COR-L47 (cell line): ENCODE results near the gene EI24.
"Not testable (repeated sequence)": the region's sequence is repeated elsewhere in the genome, so short reads cannot be mapped to it uniquely, and the experiment has no call there.

Source experiments
- DNase-seq: peaks from one replicate; lab custom pipeline; 2025; lab: John Stamatoyannopoulos, UW

Gene EI24

DNA sequence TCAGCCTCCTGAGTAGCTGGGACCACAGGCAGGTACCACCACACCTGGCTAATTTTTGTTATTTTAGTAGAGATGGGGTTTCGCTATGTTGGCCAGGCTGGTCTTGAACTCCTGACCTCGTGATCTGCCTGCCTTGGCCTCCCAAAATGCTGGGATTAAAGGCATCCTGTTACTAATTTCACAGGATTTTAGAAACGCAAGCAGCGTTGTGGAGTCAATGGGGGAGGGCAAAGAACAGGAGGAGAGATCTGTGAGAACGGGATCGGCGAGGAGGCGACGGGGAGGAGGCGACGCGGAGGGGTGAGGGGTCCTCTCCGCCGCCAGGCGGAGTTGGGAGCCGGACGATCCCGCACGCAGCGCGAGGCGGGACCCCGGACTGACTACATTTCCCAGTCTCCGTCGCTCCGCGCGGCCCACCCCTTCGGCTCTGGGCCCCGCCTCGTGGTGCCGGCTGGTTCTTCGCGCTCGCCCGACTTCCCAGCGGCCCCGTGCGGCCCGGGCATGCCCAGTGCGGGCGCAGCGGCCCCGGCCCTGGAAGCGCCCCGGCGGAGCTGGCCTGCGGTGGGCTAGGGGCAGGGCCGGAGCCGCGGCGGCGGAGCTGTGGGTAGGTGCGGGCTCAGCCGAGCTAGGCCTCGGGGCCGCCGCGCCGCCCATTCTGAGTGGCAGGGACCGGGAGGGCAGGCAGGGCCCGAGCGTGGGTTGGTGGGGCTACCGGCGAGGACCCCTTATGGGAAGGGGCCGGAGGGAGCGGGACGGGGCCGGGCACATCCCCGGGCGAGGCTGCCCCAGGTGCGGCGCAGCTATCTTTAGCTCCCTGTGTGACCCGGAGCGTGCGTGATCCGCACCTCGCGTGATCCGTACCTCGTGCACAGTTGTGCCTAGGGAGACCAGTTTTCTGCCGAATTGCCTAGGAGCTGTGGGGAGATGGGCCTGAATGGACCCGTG, at the start of gene EI24:
Gene EI24 (plus strand): TSS at position 508 of the 945 bp plus-strand sequence. CDS start 3,051 bp downstream, outside the sequence.
- peak; percentile 94 for DNase-seq

DNA sequence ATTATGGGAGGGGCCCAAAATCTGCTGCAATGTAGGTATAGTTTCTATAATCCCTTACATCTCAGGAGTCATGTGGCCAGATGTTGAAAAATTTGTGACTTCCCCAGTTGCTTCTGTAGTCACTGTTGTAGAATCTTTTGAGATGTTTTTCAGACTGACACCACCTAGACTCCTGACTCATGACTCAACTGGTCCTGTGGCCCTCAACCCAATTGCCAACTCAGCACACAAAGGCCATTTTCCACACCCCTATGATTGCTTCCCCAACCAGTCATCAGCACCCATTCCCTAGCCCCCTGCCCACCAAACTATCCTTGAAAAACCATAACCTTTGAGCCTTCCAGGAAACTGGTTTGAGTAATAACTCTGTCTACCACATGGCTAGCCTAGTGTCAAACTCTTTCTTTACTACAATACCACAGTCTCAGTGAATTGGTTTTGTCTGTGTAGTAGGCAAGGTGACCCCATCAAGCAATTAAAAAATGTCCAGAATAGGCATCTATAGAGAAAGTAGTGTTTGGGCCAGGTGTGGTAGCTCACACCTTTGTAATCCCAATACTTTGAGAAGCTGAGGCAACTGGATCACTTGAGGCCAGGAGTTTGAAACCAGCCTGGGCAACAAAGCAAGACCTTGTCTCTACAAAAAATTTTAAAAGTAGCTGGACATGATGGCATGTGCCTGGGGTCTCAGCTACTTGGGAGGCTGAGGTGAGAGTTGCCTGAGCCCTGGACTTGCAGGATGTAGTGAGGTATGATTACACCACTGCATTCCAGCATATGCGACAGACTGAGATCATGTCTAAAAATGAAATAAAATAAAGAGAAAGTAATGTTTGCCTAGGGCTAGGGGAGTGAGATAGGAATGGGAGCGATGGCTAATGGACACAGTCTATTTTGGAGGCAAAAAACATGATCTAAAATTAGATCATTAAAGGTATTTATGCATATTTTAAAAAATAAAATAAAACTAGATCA, 49.1 kb upstream of the EI24 start:
- no peak for DNase-seq

DNA sequence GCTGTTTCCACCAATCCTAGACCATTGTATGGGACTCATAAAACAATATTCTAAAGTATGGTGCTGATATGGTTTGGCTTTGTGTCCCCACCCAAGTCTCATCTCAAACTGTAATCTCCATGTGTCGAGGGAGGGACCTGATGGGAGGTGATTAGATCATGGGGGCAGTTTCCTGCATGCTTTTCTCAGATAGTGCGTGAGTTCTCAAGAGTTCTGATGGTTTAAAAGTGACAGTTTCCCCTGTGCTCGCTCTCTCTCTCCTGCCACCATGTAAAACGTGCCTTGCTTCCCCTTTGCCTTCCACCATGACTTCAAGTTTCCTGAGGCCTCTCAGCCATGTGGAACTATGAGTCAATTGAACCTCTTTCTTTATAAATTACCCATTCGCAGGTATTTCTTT, 44.0 kb upstream of the EI24 start:
- no peak for DNase-seq

DNA sequence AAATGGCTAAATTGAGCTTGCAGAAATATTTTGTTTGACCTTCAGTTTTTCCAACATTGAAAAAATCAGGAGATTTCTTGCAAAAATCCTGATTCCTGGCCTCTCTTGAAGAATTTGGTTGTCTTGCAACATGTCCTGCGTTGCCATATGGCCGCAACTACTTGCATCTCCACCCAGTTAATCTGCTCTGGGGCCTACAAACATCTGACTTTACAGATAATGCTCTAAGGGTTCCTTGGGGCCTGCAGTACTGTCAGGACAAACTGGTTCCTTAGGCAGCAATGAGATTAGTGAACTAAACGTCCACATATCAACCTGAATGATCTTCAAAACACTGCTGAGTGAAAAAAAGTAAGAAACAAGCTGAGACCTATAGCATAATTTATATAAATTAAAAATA, 36.6 kb upstream of the EI24 start:
- DNase-seq: no peak

DNA sequence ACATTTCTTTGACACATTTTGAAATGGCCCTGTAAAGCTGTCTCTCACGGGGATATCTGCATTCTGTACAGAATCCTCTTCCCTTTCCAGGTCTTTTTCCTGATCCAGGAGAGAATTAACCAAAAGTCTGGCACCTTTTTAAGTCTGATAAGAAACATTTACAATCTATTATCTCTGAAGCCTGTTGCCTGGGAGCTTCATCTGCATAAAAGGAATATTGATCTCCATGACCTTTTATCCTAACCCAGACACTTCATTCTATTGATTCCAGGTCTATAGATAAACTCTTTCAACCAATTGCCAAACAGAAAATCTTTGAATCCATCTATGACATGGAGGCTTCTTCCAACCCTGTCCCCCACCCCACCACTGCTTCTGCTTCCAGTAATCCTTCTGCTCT, 33.7 kb upstream of the EI24 start:
- no peak for DNase-seq

DNA sequence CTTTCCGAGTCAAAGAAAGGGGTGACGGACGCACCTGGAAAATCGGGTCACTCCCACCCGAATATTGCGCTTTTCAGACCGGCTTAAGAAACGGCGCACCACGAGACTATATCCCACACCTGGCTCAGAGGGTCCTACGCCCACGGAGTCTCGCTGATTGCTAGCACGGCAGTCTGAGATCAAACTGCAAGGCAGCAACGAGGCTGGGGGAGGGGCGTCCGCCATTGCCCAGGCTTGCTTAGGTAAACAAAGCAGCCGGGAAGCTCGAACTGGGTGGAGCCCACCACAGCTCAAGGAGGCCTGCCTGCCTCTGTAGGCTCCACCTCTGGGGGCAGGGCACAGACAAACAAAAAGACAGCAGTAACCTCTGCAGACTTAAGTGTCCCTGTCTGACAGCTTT, 32.4 kb upstream of the EI24 start:
- DNase-seq: not testable (repeated sequence)

DNA sequence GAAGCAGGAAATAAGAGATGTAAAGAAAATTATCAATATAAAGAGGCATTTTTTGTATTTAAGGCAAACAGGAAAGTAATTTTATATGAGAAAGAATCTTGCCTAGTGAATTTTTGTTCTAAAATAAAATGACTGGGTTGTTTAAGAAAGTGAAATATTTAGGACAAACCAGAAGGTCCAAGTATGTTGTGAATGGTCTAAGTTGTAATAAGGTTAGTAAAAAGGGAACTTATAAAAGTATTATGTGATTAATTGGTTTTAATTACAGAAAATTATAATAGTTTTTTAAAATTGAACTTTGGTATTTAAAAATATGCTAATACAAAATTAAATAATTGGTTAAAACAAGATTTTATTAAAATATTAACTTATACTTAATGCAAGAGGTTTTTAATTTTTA, 26.6 kb upstream of the EI24 start:
- DNase-seq: no peak

DNA sequence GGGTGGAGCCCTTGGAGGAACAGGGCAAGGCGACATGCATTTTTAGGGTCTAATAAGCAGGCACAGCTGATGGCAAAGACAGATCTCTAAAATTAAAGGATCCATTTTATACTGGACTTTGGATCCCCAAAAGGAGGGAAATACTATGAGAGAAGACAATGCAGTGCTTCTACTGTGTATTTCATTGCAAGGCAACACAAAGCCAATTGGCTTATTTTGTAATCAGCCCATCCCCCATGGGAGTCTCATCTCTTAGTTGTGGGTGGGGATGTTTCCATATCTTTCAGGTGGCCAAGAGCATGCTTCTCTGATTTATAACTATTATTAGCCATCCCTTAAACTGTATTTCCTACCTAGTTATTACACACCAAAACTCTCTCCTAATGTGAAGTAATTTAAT, 18.5 kb upstream of the EI24 start:
- no peak for DNase-seq

DNA sequence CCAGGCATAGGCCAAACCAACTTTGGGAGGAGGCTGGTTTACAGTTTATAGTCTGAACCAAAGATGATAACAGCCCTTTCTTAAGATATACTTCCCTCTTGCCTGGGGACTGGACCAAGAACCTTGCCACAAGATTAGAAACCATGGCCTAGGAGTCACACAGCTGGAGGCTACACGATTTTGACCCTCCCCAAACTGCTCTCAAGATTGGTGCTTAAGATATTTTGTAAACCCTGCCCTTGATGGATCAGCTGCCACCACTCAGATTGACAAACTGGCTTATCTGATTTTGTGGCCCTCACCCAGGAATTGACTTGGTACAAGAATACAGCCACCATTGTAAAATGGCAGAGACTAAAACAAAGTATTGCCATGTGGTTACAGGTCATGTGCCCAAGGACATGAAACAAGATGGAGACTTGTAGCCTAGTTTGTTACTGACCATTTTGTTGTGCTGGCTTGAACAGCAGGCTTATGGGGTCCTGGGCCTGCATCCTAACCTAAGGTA, 17.4 kb upstream of the EI24 start:
- no peak for DNase-seq

DNA sequence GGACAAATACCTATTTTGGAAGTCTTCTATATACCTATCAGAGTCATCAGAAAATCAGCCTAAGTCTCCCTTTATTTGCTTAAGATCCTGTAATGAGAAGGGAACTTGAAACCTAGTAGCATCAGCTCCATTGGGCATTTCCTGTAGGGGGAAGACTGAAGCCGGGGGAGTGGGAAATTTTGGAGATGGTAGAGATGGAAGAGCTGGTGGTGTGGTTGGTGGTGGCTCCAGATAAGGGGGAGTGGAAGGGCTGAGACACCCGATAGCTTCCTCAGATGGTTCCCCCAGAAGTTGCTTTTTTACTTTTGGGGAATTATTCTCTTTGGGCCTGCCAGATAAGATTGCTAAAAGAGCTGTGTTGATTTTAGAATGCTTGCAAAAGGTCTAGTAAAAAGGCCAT, 16.4 kb upstream of the EI24 start:
- DNase-seq: no peak

DNA sequence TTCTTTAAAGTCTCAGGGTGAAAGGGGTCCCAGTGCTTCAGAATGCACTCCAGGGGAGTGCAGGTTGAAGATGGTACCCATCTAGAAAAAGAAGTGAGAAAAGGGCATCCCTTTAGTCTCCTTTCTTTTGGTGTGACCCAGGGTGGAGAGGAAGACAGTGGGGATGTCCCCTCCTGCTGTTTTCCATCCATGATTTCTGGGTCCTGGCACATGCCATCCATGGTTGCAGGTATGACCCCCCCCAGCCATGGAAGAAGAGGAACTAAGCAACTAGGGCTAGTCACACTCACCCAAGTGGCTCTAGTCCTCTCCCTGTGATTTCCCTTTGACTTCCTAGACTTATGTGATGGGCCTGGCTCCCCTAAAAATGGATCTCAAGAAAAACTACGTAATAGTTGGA, 15.9 kb upstream of the EI24 start:
- no peak for DNase-seq

DNA sequence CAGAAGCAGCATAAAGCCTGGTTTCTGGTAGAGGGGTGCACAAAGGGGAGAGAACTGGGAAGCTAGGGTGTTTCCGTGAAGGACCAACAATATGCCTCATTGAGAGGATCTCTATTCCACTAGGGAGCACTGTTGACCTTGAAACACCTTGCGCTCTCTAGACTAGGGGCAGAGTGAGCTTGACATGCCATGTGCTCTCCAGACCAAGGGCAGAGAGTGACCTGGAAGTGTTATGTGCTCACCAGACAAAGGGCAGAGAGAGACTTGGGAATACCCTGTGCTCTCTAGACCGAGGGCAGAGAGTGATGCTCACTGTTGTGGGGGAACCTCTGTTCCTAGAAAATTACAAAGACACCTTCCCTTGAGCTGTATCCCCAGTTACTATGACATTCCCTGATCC, 15.2 kb upstream of the EI24 start:
- DNase-seq: no peak

DNA sequence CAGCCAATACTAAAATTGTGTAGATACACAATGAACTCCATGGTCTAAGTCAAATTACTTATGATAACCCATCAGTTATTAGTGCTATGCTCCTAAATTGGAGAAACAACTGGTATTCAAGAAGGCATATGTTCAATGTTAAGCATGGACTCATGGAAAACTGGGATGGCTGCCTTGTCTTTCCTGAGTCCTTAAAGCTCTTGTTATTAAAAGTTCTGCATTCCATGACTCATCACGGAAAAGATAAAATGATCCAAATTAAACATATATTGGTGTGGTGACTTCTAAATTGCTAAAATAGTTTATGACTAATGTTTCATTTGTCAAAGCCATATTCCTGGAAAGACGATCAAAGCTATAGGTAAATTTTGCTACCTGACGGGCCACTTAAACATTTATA, 9.4 kb upstream of the EI24 start:
- no peak for DNase-seq

DNA sequence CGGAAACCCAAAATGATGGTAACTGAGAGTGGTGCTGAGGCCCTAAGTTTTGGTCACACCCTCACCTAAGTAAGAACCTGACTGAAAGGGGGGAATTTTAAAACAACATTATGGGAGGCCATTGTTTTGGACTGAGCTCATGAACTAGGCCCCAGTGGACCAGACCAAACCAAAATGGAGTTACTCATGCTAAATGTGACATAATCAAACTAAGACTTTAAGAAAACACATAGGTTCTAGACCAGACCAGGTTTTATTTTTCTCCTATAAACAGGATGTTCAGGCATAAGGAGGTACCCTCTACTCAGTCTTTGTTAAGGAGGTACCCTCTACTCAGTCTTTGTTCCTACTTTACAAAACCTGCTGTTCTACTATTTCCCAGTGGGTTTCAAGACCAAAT, 7.4 kb upstream of the EI24 start:
- no peak for DNase-seq

DNA sequence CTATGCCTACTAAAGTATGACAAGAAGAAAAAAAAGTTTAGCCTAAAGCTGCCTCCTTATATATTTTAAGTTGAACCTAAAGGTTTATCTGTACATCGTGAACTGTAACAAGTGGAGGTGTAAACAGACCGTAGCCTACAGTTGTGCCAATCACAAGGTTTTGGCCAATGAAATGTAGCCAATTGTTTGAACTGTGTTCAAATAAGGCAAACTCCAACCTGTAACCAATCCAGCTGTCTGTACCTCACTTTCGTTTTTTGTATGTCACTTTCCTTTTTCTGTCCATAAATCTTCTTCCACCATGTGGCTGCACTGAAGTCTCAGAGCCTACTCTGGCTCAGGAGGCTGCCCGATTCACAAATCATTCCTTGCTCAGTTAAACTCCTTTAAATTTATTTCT, 6.8 kb upstream of the EI24 start:
- DNase-seq: no peak

DNA sequence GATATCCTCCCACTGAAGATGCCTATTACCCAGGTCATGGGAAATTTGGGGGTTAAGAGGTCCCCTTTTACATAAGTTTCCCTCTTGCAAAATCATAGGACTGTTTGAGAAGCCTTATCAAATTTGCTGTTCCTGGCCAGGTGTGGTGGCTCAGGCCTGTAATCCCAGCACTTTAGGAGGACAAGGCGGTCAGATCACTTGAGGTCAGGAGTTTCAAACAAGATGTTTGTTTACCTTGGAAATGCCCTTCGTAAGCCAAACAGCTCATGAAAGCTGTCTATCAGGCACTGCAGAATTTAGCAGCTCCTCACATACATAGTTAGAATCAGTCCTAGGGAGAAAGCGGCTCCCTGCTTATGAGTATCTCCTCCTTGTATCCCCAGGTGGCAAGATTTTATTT, 4.9 kb upstream of the EI24 start:
- no peak for DNase-seq

DNA sequence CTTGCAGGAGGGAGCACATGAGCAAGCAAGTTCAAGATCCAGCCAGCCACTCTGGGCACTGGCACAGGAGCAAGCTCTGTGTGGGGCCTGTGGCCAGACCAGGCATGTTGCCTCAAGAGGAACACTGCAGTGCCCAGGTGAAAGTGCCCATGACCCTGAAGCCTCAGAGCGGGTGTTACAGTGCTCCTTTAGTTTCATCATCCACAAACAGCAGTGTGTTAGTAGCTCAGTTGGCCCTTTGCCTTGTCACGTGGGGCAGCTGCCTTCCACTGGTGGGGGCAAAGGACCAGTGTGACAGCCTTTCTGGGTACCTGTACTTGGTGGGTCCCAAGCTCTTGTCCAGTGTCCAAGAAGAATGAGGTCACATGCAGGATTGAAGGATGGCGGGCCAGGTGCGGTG, 3.0 kb upstream of the EI24 start:
- no peak for DNase-seq

DNA sequence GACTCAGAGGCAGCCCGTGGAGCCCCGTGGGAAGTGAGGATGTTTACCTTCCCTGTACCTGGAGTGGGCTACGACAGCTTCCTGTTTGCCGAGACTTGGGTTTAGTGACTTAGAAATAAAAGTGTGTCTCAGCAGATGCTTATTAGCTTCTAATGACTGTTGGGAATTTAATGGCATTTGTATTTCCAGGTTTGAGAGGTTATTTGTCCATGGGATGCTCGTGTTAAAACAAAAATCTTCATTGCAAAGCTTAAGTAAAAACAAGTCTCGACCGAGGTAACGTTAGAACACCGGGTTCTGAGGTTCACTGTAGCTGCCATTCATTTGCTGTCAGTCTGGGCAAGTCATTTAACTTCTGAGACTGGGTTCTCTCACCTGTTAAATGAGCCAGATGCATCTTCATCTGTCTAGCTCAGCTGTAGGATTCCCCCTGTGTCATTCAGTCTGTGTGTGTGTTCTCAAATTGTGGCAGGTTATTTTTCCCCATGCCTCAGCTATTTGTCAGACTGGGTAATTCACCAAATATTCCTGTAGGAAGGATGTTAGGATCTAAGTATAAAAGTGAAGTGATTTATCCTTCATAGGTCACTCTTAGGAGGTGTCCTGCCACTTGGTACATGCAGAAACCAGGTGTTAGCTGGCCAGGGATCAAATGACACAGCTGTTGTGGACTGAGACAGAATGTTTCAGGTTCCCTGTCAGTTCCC, 791 bp downstream of the EI24 start:
- DNase-seq: no peak

DNA sequence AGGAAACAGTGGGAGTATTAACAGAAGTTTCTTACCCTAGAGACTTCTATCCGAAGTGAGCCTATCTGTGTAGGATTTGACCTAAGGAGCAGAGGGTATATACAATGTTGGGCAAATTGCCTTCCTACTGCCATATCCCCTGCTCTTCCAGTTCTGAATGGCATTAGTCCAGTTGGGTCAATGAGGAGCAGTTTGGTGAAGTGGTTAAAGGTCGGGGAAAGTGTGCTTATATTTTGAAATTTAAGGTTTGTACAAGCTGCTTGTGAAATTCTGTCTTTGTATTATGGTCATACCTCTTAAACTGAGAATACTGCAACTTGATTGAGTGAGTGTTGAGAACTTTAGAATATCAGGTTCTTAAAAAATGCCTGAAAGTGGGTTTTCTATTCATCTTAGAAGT, 1.7 kb downstream of the EI24 start:
- DNase-seq: no peak

DNA sequence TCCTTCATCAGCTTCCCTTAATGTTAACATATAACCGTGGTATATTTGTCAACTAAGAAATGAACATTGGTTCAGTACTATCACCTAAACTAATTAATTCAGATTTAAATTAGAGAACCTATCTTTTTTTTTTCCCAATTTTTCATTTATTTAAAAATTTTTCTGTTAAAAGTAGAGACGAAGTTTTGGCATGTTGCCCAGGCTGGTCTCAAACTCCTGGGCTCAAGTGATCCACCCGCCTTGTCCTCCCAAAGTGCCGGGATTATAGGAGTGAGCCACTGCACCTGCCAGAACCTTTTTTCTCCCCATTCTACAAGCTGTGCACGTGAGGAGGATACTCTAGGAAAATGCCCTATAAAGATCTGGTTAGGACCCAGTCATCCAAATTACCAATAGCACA, 3.6 kb downstream of the EI24 start:
- no peak for DNase-seq

DNA sequence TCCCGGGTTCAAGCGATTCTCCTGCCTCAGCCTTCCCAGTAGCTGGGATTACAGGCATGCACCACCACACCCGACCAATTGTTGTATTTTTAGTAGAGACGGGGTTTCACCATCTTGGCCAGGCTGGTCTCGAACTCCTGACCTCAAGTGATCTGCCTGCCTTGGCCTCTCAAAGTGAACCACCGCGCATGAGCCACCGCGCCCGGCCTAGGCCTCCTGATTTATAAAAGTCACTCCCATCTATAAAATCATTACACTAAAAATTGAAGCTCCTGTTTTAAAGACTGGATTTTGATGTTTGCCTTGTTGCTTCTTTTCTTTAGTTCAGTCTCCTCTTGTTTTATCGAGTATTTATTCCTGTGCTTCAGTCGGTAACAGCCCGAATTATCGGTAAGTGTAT, 7.9 kb downstream of the EI24 start:
- DNase-seq: not testable (repeated sequence)

DNA sequence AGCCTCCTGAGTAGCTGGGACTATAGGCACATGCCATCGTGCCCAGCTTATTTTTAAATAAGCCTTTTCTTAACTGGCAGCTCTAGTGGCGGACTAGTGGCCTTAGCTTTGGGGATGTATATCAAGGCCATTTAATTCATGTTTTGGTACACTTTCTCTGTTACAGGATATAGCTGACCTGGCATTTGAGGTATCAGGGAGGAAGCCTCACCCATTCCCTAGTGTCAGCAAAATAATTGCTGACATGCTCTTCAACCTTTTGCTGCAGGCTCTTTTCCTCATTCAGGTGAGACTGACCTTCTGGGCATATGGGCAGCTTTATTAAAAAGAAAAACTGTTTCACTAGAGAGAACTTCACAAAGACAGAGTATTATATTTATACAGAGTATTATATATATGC, 9.5 kb downstream of the EI24 start:
- DNase-seq: no peak
